Measurements from ENCODE around the gene PTP4A2. TPM values are rescaled to one million over a fixed set of nuclear protein-coding genes. Genes with fewer than 3 reads are reported as not detected.

PTP4A2 gene
- total and polyA plus RNA-seq, 2 donors (not counting 3 experiments of a cell fraction or from before 2014, with no cell fraction given) = 74.1 to 184 TPM

DNA sequence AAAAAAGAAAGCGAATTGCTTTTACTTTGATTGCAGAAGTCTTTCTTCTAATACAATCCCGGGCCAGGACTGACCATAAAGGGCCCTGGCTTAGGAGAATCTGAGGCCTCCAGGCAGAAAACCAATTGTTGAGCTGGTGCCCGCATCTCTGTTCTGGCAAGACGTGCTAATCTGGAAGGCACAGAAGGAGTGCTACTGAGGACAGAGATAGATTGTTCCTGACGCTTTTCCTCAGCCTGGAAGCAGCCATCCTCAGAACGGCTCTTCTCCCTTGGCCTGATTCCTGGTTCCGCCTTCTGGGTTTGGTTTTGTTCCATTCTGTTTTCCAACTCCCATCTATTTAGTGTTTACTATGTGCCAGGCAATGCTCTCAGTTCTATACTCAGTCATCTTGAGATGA is 77.6 kb downstream of the PTP4A2 start:
- no peaks in the 10 kb centered on the region for H4K20me1 ChIP-seq (replicated peaks; ENCODE audit: control insufficient read depth, extremely low read depth, insufficient read depth, low read length)
- H3K4me3 ChIP-seq (replicated peaks in 1 of 3; ENCODE audit: insufficient read depth in 1 of 3, low read depth in 1 of 3, low read length in 3 of 3) = no peak overlapping the region
- no peaks in the 10 kb centered on the region for H3K4me1 ChIP-seq (ENCODE audit: control insufficient read depth, extremely low read depth, insufficient read depth, low read length)
- no peak overlapping the region for H3K27ac ChIP-seq (ENCODE audit: insufficient read depth, low read depth, low read length)
- BruUV-seq (replicated peaks) = no TSS peak
- no peaks in the 10 kb centered on the region for H3K79me2 ChIP-seq (ENCODE audit: control insufficient read depth, insufficient read depth, low read length)
- intact Hi-C loops (cut with micrococcal nuclease) = no loop called here
- FAIRE-seq (no peak), DNase-seq (ENCODE audit: low read depth, low spot score) (no peak)
- H3K27me3 ChIP-seq (ENCODE audit: control insufficient read depth in 2 of 2, insufficient read depth in 2 of 2, low read length in 2 of 2) = no peaks in the 10 kb centered on the region
- no peaks in the 10 kb centered on the region for H3K9me1 ChIP-seq (replicated peaks; ENCODE audit: control insufficient read depth, extremely low read depth, insufficient read depth, low read length)
- no peak overlapping the region for H3K9ac ChIP-seq (replicated peaks; ENCODE audit: extremely low read depth, insufficient read depth, low read length)
- no peaks in the 10 kb centered on the region for H3K36me3 ChIP-seq (ENCODE audit: control insufficient read depth in 2 of 2, extremely low read depth in 1 of 2, insufficient read depth in 2 of 2, low read length in 2 of 2)
- H3K9me3 ChIP-seq (replicated peaks; ENCODE audit: control insufficient read depth, insufficient read depth, low read length) = no peaks in the 10 kb centered on the region
- TF ChIP-seq JUN (IDR thresholded peaks at IDR 0.05; ENCODE audit: borderline replicate concordance, insufficient read depth, insufficient read length, low read depth) (no peak), FOS (IDR thresholded peaks at IDR 0.05; ENCODE audit: borderline replicate concordance, insufficient read depth, low read length) (no peak), CTCF (IDR thresholded peaks at IDR 0.05; ENCODE audit: extremely low read depth in 1 of 2, insufficient read depth in 1 of 2, low read depth in 1 of 2, low read length in 2 of 2) (no peak), EZH2 (IDR thresholded peaks at IDR 0.05; ENCODE audit: borderline replicate concordance, low read depth, low read length, severe bottlenecking) (no peak), POLR2AphosphoS5 (IDR thresholded peaks at IDR 0.05; ENCODE audit: insufficient read depth, low read depth, low read length) (no peak), POLR2A (IDR thresholded peaks at IDR 0.05; ENCODE audit: low read depth, low read length) (no peak), GATA2 (IDR thresholded peaks at IDR 0.05; ENCODE audit: insufficient read depth, insufficient read length, low read depth, low read length) (no peak), MYC (IDR thresholded peaks at IDR 0.05; ENCODE audit: low read depth, low read length) (no peak)
- TF ChIP-seq, protein P1, sequence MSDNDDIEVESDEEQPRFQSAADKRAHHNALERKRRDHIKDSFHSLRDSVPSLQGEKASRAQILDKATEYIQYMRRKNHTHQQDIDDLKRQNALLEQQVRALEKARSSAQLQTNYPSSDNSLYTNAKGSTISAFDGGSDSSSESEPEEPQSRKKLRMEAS (IDR thresholded peaks at IDR 0.05; ENCODE audit: insufficient read depth, insufficient read length) = no peak
- POLR2A ChIA-PET = no interaction called here
- no peak overlapping the region for H2AFZ ChIP-seq (ENCODE audit: low read depth, low read length)
- no peak overlapping the region for H3K4me2 ChIP-seq (ENCODE audit: insufficient read depth, low read length)
- CTCF ChIA-PET = interaction anchor here (1.3 kb wide), 1 partner anchor 14 kb away, joined by 3 read pairs; no protein-coding TSS in a partner anchor
- dilution Hi-C loops (cut with MboI; ENCODE audit: extremely low pct_ligation_motif_present, low sequenced_read_pairs) = no loop called here
